Panc1 (cell line): ENCODE data around the gene UBR3.

Source experiments
- POLR2AphosphoS5 ChIP-seq: IDR thresholded peaks from 2 replicates; pipeline ENCODE4 v1.6.1; 2012; ENCODE audit warnings: mild to moderate bottlenecking, low read depth, low read length, moderate library complexity
- SIN3A ChIP-seq: IDR thresholded peaks from 2 replicates; pipeline ENCODE4 v1.6.1; 2012; ENCODE audit warnings: low read depth, mild to moderate bottlenecking, low read length, moderate library complexity, borderline replicate concordance; ENCODE audit not compliant: insufficient read depth
- TCF7L2 ChIP-seq: IDR thresholded peaks from 2 replicates; pipeline ENCODE4 v1.6.1; 2011; ENCODE audit warnings: mild to moderate bottlenecking, low read depth, low read length, inconsistent platforms
- TF ChIP-seq, protein P1 (sequence below): fragments of 450-650 bp; IDR thresholded peaks from 2 replicates; pipeline ENCODE4 v1.5.1; 2017; ENCODE audit warnings: mild to moderate bottlenecking
- TF ChIP-seq, protein P2 (sequence below), 2 experiments: IDR thresholded peaks; 2 replicates each; pipeline ENCODE4 v1.6.1; 2011 to 2012; ENCODE audit warnings: low read depth in 2 of 2, control low read depth in 1 of 2, low read length in 1 of 2, mild to moderate bottlenecking in 1 of 2, moderate library complexity in 1 of 2; ENCODE audit not compliant: insufficient read depth in 1 of 2

DNA sequence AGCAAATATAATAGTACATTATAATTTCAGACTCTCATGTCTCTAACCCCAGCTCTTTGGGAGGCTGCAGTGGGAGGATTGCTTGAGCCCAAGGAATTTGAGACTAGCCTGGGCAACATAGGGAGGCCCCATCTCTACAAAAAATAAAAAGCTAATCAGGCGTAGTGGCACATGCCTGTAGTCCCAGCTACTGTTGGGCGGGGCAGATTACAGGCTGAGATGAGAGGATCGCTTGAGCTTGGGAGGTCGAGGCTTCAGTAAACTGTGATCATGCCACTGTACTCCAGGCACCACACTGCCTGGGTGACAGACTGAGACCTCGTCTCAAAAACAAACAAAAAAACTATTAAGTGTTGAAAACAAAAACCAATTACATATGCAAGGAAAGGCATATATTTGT lies 227.7 kb downstream of the UBR3 start:
- TF ChIP-seq POLR2AphosphoS5 (no peak), SIN3A (no peak), TCF7L2 (no peak)
- TF ChIP-seq, protein P1, sequence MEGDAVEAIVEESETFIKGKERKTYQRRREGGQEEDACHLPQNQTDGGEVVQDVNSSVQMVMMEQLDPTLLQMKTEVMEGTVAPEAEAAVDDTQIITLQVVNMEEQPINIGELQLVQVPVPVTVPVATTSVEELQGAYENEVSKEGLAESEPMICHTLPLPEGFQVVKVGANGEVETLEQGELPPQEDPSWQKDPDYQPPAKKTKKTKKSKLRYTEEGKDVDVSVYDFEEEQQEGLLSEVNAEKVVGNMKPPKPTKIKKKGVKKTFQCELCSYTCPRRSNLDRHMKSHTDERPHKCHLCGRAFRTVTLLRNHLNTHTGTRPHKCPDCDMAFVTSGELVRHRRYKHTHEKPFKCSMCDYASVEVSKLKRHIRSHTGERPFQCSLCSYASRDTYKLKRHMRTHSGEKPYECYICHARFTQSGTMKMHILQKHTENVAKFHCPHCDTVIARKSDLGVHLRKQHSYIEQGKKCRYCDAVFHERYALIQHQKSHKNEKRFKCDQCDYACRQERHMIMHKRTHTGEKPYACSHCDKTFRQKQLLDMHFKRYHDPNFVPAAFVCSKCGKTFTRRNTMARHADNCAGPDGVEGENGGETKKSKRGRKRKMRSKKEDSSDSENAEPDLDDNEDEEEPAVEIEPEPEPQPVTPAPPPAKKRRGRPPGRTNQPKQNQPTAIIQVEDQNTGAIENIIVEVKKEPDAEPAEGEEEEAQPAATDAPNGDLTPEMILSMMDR = no peak
- TF ChIP-seq, protein P2, sequence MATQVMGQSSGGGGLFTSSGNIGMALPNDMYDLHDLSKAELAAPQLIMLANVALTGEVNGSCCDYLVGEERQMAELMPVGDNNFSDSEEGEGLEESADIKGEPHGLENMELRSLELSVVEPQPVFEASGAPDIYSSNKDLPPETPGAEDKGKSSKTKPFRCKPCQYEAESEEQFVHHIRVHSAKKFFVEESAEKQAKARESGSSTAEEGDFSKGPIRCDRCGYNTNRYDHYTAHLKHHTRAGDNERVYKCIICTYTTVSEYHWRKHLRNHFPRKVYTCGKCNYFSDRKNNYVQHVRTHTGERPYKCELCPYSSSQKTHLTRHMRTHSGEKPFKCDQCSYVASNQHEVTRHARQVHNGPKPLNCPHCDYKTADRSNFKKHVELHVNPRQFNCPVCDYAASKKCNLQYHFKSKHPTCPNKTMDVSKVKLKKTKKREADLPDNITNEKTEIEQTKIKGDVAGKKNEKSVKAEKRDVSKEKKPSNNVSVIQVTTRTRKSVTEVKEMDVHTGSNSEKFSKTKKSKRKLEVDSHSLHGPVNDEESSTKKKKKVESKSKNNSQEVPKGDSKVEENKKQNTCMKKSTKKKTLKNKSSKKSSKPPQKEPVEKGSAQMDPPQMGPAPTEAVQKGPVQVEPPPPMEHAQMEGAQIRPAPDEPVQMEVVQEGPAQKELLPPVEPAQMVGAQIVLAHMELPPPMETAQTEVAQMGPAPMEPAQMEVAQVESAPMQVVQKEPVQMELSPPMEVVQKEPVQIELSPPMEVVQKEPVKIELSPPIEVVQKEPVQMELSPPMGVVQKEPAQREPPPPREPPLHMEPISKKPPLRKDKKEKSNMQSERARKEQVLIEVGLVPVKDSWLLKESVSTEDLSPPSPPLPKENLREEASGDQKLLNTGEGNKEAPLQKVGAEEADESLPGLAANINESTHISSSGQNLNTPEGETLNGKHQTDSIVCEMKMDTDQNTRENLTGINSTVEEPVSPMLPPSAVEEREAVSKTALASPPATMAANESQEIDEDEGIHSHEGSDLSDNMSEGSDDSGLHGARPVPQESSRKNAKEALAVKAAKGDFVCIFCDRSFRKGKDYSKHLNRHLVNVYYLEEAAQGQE (IDR thresholded peaks at IDR 0.05; ENCODE audit: insufficient read depth in 1 of 2, low read depth in 2 of 2, low read length in 1 of 2) = no peak
